NCI-H2107 treated with DMSO at 0.1 percent for 48 hours (cell line): ENCODE measurements around the gene ROPN1B.
A peak's percentile ranks its signal among the peaks of the same experiment; 100 is the strongest.
"Not testable (repeated sequence)": the region's sequence is repeated elsewhere in the genome, so short reads cannot be mapped to it uniquely, and the experiment has no call there.

Experiments
- DNase-seq: peaks from one replicate; lab custom pipeline; 2025; ENCODE audit not compliant: unreplicated experiment; lab: John Stamatoyannopoulos, UW

The ROPN1B gene

GRCh38 chr3:125968701-125969592 is at the start of gene ROPN1B:
Gene ROPN1B, plus strand, starts transcription at chr3:125969178. Its CDS starts 2,877 bp downstream, at chr3:125972055.
- DNase-seq, result not testable (repeated sequence)

DNA sequence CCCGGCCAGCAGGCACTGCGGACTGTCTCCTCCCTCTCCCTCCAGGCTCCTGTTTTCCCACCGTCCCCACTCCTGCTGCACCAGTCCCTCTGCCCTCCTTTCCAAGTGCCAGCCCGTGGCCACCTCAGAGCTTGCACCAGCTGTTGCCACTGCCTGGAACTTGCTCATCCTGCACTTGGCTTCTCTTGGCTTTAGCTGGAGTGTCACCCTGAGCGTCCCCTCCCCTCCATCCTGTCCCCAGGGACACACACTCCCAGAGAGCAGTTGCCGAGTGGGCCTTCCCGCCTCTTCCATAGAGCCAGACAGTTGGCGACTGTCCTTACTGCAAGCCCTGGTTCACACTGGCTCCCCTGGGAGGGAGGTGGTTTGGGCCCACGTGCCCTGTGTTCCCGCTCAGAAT is 48.8 kb upstream of the ROPN1B start:
- not testable (repeated sequence) for DNase-seq

GRCh38 chr3:125920751-125921279 is 48.2 kb upstream of the ROPN1B start:
- DNase-seq, result not testable (repeated sequence)

DNA sequence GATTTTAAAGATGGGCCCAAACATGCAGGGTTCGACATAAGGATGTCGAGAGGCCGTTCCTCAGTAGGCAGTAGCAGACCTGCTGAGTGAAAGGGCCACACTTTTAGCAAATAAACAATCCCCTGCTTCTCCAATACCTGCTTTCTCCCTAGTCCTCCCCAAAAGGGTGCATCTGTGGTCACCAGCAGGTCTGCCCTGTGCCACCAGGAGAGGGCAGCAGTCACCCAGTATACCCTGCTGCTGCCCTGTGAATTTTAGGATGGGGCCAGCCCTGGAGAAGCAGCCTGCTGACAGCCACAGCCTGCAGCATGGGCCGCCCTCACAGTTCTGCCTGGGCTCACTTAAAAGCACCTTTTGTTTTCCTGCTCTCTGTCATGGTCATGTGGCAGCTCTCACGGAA is 47.3 kb upstream of the ROPN1B start:
- DNase-seq, result peak; percentile 26

GRCh38 chr3:125923324-125924115 is 45.5 kb upstream of the ROPN1B start:
- DNase-seq, result not testable (repeated sequence)

GRCh38 chr3:125924276-125924675 is 44.7 kb upstream of the ROPN1B start:
- DNase-seq, result not testable (repeated sequence)

GRCh38 chr3:125925727-125926126 is 43.3 kb upstream of the ROPN1B start:
- DNase-seq, result not testable (repeated sequence)

DNA sequence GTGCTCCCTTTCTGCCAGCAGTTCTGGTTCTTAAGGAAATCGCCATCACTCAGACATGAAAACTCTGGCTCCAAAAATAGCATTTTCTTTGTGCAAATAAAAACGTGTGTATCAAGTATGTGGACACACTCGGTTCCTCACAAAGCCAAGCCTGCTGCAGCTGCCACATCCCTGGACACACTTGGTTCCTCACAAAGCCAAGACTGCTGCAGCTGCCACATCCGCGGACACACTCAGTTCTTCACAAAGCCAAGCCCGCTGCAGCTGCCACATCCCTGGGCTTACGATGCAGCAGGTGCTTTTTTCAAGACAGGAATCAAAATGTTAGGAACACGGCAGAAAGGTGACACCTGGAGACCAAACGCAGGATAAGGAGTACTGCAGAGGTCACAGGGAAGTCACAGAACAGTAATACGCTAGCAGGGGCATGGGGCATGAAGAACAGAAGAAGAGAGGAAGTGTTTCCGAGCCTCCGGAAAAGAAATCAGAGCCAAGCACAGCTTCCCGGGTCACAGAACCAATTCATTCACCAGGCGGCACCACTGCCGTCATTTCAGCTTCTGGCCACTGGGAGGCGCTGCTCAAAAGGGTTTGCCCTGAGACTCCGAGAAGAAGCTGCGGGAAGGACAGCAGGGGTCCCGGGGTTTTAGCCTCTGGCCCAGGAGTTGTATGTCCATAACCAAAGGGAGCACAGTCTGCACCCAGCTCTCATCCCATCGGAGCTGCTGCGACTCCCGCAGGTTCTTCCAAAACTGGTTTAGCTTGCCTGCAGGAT is 40.0 kb upstream of the ROPN1B start:
- peak; percentile 62 for DNase-seq

GRCh38 chr3:125929765-125930164 is 39.2 kb upstream of the ROPN1B start:
- DNase-seq, result not testable (repeated sequence)

DNA sequence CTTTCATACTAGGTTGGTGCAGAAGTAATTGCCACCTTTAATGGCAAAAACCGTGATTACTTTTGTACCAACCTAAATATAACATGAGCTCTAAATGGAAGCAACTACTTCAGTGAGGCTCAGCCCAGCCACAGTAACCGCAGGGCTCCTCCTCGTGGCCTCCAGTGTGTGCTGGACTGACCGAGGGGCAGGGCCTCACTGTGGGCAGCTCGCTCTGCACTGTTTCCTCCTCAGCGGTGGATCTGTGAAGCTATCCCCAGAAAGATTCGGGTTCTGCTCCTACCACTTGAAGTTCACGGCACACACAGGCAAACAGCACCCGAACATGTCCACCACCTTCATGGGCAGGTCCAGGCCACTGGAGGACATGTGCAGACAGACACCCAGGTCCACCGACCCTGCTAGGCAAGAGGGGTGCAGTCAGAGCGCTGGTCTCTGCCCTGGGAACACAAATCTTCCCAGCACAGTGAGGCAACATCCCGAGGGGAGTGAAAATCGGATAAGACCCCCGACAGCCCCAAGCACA is 37.6 kb upstream of the ROPN1B start:
- DNase-seq, result not testable (repeated sequence)

DNA sequence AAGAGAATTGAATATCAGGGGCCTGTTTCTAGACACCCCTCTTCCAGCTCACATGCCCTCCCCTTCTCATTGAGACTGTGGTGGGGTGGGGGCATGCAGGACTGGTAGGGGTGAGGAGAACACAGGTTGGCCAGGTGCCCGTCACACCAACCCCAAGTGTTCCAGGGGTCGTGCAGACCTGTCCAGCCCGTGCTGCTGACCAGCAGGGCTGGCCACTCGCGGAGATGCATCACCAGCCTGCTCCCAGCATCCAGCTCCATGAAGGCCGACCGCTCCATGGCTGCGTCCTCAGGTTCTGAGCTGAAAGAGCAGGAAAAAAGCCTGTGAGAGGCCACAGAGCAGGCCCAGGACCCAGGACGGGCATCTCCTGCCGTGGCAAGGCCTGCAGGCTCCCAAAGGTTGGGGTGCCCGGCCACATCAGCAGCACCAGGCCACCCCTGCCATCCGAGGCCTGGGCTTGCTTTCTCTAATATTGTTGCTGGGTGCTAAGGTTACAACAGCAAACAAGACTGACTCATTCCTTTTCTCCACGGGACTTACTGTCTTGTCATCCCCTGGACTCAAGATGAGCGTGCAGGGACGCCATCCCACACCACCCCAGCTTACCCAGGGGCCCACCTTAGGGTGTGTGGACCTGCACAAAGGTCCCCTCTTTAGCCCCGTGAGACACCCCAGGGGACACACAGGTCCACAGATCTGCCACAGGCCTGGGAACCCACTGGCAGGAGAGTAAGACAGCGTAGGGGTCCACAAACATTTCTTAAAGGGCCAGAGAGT is 35.4 kb upstream of the ROPN1B start:
- DNase-seq, result not testable (repeated sequence)

DNA sequence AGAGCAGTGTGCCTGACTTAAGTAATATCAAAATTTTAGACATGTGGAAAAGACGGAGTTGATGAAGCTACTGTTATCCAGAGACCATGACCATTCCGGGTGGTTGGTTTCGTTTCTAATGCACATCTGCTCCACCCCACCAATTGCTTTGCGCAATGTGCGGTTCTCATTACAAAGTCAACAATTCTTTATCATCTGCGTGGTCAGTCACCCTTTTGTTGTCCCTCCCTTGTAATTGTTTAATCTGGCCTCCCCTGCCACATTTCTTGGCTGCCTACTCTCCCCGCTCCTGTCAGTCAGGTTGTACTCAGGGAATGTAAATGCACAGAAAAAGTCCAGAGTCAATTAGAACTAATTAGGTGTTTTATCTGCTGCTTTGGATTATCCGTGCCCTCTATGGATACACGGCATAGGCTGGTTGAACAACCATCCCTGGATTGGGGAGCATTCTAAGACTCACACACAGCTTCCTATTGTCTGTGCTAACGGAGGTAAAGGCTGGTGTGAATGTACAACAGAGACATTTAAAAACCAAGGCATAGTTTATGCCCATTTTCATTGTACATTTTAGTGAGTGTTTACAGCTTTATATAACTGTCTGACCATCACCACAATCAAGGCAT is 33.6 kb upstream of the ROPN1B start:
- DNase-seq, result not testable (repeated sequence)

DNA sequence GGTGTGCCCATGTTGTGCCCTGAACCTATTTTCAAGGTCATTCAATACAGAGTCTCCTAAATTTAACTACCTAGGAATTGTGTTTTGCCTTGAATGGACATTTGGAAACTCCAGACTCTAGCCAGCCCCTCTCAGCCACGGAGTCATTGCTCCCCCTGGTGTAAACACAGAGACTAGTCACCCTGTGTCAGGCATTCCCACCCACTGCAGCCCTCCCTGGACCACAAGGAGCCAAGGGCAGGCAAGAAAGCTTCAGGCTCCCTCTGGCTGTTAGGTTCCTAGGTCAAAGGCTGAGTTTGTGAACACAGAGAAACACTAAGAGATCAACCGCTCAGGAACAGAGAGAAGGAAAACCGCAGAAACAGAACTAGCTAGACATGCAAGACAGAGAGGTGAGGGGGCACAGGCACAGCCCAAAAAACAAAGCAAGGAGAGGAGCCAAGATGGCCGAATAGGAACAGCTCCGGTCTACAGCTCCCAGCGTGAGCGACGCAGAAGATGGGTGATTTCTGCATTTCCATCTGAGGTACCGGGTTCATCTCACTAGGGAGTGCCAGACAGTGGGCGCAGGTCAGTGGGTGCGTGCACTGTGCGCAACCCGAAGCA is 32.7 kb upstream of the ROPN1B start:
- not testable (repeated sequence) for DNase-seq

DNA sequence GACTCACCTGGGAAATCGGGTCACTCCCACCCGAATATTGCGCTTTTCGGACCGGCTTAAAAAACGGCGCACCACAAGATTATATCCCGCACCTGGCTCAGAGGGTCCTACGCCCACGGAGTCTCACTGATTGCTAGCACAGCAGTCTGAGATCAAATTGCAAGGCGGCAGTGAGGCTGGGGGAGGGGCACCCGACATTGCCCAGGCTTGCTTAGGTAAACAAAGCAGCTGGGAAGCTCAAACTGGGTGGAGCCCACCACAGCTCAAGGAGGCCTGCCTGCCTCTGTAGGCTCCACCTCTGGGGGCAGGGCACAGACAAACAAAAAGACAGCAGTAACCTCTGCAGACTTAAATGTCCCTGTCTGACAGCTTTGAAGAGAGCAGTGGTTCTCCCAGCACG is 32.1 kb upstream of the ROPN1B start:
- DNase-seq, result not testable (repeated sequence)

GRCh38 chr3:125947806-125948205 is 21.2 kb upstream of the ROPN1B start:
- DNase-seq, result not testable (repeated sequence)

DNA sequence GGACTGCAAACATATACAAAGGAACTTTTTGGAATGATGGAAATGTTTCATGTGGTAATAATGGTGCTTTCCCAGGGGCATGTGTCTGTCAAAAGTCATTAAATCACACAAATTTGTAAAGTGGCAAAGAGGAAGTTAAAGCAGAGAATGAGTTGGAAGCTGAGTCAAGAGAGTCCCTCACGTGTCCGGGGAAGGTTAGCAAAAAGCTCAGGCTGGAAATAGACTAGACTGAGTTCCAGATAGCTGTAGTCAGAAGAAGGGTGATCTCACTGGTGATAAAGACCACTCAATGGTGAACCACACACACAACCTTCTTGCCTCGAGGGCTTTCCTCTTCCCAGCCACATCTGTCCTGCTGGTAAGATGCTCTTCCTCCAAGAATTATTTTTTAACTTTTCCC is 20.1 kb upstream of the ROPN1B start:
- not testable (repeated sequence) for DNase-seq

GRCh38 chr3:125951176-125951575 is 17.8 kb upstream of the ROPN1B start:
- DNase-seq, result not testable (repeated sequence)

DNA sequence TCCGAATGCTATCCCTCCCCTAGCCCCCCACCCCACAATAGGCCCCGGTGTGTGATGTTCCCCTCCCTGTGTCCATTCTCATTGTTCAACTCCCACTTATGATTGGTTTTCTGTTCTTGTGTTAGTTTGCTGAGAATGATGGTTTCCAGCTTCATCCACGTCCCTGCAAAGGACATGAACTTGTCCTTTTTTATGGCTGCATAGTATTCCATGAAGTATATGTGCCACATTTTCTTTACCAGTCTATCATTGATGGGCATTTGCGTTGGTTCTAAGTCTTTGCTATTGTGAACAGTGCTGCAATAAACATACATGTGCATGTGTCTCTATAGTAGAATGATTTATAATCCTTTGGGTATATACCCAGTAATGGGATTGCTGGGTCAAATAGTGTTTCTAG is 12.0 kb upstream of the ROPN1B start:
- not testable (repeated sequence) for DNase-seq
